Measurements from ENCODE around the gene FOXJ1.

Gene FOXJ1

DNA sequence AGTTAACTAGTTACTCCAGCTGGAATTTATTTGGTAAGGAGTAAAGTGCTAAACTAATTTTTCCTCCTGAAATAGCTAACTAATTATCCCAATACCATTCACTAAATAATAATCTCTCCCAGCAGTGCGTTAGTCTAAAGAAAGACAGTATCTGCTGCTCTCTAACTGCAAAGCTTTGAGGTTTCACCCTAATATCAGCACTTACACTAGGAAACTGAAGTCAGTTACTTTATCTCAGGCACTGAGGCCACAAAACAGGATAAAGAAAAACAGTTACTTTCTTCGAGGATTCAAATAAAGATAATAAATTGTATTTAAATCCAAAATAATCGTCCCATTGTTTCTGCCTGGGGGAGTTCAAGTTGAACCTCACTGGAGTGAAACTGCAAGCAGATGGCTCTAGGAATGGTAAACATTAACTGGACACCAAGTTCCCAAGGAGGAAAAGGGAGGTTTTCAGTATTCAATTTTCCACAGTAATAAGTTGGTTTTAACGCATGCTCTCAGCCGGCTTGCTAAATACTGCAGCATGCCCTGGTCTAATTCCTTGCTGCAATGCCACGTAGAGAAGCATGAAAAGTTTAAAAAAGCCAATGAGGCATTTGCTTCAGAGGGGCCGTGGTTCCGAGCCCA, 20.0 kb upstream of the FOXJ1 start:
- DNase-seq: no peak

DNA sequence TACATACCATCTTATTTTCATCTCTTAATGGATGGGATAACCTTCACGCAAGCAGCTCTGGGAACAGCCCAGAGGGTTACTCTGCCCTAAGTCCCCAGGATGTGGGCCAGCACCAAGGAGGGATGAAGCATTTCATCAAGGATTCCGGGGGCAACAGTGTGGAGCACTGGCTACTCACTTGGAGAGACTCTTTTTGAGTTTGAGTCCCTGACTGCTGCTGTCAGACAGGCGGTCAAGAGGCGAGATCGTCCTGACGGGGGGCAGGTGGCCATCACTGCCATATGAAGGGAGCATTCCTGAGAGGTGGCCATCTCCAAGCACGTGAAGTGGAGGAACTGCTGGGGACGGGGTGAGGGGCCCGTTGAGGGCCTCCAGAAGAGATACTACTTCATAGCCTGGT, 18.1 kb upstream of the FOXJ1 start:
- DNase-seq: no peak

DNA sequence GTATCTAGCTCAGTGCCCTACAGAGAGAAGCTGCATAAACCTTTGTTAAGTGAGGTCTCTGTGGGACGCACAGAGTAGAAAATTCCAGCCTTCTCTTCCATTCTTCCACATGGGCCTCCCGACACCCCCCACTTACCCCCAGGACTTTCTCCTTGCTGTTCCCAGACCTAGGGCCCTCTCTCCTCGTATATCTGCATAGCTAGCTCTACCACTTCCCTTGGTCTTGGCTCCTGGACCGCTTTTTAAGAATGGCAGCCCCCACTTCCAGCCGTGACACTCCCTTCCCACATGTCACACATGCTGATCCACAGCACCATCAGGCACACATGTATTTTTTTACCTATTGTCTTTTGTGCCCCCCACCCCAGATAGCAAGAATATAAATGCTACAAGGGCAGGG, 16.7 kb upstream of the FOXJ1 start:
- no peak for DNase-seq

DNA sequence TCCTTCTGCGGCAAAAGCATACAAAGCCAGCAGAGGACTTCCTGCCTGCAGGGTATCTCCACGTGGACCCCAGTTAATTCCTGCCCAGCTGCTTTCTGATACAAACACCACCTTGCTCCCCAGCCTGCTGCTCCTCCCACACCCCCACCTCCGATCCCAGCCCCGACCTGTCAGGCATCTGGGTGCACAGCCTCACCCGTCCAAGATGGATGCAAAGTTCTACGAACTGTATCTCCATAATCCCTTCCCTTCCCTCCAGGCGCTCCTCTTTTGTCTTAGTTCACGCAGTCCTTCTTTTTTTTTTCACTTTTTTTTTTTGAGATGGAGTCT, 15.6 kb upstream of the FOXJ1 start:
- DNase-seq: no peak

DNA sequence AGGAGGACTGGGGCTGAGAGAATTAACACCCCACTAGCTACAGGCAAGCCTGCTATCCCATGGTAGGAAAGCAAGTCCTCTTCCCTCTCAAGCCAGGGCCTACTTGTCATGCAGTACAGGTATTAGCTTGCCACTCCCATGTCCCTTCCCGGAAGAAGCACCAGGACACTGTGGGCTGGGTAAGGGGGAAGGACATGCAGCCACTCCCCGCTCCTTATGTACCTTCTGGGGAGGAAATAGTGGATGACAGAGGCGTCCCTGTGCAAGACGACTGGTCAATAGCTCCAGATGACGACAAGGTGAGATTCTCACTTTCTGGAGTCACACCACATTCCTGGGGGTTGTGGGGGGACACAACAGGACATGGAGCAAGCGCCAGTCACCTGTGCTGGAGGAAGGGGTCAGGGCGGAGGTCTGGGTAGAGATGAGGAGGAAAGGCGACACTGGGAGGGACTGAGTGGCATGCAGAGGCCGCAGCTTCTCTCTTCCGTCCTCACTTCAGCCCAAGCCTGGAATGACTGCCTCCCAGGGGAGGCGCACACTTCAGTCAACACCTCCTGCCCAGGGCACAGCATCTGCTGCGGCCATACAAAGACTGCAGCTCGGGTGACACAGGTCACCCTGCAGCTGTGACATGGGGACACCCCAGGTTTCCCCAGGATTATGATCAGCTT, 15.1 kb upstream of the FOXJ1 start:
- peak; percentile 28 for DNase-seq

DNA sequence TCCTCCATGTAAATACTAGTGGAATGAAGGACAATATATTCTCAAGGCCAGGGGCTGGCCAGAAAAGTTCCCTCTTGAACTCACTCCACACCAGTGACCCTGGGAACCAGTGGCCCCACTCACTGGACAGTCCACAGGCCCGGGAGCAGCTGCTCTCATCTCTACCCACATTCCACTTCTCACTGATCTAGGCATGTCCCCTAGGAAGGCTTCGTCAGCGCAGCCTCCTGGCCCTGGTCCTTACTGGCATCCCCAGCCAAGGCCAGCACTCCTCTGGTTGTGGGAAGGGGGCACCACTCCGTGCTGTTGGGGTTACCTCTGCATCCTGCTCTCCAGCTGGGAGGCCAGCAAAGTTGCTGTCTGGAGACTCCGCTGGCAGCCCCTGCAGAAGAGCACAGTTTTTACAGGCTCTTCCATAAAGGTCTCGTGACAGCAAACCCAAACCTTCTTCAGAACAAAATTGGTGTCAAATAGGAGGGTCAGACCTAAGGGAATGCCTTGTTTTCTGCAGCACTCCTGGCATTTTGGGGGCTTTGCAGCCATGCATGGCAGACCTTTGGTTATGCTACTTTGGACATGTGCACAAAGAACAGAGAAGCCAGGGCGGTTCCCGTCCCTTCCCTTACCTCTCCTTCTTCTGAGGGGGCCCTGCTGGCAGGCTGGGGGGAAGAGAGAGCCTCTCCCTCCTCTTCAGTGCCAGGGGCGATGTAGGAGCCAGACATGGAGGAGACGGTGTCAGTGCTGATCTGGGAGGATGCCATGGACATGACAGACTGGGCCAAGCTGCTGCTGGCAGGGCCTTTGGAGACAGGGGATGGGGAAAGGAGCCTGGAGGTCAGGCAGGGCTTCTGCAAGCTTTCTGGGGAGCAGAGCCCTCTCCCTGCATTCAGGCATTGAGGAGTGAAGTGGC, 14.1 kb upstream of the FOXJ1 start:
- DNase-seq: no peak

DNA sequence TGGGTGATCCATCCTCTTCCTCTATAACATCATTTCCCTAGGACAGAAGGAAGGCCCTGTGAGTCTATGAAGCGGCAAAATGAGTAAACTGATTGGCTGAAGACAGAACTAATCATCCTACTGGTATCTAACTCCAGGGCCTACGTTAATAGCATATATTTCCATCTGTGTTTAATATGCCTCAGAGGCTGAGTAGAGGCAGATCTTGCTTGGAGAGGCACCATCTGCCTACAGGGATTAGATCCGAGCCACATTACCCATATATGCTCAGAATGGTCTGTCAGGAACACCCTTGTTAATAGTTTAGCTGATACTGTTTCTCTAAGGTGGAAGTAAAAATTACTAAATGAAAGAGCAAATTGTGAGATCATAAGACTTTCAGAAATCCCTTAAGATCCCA, 13.2 kb upstream of the FOXJ1 start:
- no peak for DNase-seq

DNA sequence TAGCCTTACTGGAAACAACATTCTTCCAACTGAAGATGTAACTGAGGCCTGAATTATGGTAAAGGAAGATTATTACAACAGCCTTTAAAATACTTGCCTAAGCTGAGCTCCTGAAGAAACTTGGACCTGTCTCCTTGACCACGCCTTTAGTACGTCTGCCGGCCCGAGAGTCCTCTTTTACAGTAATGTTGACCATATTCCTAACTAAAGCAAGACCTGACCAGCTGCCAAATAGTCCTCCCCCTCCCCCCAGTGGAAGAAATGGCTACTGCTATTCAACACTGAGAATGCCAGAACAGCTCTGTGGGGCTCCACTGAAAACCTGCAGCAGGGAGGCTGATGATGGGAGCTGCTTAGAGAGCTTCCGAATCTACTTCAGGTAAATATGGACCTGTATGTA, 12.6 kb upstream of the FOXJ1 start:
- DNase-seq: no peak

DNA sequence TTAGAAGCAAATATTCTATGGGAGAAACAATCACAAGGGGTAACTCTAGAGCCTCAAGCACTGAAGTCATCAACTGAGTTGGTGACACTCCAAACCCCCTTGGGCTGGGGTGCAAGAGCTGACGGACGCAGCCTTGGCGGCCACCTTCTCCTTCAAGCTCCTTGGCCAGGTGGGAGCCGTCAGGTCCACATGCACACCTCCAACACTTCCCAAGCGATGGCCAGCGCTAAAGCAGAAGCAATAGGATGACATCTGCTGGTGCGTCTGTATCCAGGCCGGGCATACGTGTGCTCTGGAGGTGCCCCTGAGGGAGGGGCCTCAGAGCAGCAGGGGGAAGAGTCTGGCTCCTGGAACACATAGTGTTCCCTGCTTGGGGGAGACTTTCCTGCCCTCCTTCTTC, 12.2 kb upstream of the FOXJ1 start:
- no peak for DNase-seq

DNA sequence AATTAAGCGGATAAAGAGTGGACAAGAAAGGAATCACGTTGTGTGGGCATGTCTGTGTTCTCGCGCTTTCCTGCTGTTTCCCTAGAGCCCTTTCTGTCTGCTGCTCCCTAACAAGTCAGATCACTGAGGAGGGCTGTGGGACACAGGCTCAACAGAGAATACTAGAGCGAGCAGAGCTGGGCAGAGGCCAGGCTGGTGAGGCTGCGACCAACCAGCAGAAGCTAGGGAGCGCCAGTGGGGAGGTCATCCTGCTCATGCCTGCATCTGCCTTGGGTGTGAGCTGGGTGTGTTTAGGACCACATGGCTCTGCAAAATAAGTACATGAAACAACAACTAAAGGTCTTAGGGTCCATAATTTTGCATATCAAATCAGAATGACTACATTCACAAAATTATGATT, 11.5 kb upstream of the FOXJ1 start:
- no peak for DNase-seq

DNA sequence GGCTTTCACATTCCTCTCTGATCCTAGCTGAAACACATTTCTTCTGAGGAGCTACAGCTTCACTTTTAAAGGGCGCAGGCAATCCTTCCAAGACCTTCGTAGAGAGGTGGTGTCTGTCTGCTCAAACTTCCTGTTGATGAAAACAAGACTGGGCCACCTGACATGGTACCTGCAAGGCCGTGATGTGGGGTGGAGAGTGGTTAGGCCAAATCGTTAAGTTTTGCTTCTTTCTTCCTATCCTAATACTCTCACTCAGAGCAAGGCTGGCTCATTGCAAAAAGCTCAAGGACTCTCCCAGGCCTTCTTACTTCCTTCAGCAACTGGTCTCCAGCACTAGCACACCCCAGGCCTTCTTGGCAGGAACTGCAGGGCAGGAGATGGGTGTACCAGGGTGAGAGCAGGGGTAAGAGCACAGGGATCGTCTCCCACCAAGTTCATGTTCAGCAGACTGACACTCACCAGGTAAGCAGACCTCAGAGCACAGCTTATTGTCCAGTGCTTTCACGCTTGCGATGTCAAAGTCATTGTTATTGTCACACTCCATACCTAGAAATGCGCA, 10.9 kb upstream of the FOXJ1 start:
- DNase-seq: no peak

DNA sequence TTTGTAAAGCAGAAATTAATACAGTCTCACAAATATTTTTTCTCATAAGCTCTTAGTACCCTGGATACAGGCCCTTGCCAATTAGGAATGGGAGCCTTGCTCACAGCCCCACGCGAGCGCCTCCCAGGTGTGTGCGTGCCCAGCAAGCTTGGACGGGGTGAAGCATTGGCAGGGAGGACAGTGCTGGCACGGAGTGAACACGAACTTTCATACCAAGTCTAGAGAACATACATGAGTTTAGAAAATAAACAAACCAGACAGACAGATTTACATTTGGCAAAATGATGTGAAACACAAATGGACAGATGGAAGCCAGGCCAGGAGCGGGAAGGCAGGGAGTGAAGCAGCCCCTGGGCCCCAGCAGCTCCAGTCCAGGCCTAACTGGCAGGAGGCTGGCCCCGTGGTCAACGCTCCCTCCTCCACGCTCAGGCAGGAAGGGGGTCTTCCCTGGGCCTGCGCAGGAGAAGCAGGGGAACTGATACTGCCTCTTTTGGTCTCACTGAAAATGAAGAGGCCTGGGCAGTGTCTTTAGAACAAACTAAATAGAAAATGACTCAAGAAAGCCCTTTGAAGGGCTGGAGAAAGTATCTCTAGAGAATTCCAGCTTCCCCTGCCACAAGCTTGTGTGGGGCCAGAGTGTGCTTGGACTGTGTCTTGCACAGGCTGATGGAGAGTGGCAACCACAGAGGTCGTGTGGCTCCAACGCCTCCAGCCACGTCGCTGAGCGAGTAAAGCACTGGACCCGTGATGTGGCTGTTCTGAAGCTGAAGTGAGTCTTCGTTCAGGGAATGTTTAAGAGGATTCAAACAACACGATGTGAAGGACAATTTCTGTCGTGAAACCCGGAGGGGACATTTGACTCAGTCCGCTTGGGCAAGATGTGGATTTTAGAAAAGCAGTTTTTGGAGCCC, 9.9 kb upstream of the FOXJ1 start:
- no peak for DNase-seq

DNA sequence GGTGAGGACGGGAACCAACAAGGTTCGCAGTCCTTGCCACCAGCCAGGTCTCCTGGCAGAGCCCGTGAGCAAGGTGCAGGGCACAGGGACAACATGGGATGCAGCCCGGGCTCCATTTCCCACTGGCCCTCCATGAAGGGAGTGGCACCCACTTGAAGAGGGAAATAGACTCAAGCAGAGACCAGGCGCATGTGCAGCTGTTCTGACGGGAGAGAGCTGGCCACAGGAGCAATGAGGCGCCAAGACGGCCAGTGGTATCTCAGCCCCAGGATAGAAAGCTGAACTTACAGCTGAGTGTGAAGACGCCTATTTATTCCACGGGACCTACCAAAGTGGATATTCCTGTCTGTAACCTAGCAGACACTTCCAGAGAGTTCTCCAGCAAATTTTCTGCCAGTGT, 8.2 kb upstream of the FOXJ1 start:
- no peak for DNase-seq

DNA sequence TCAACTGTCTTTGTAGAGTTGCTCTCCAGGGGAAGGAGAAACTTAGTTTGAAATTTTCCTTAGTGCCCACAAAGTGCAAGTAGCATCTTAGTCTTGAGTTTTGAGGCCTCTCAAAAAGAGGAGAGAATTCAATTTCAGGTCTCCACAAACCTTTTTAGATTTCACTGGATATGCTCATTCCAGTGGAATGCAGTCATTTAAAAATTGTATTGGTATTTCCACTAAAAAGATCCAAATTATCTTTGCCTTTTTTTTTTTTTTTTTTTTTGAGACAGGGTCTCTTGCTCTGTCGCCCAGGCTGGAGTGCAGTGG, 6.9 kb upstream of the FOXJ1 start:
- DNase-seq: no peak

DNA sequence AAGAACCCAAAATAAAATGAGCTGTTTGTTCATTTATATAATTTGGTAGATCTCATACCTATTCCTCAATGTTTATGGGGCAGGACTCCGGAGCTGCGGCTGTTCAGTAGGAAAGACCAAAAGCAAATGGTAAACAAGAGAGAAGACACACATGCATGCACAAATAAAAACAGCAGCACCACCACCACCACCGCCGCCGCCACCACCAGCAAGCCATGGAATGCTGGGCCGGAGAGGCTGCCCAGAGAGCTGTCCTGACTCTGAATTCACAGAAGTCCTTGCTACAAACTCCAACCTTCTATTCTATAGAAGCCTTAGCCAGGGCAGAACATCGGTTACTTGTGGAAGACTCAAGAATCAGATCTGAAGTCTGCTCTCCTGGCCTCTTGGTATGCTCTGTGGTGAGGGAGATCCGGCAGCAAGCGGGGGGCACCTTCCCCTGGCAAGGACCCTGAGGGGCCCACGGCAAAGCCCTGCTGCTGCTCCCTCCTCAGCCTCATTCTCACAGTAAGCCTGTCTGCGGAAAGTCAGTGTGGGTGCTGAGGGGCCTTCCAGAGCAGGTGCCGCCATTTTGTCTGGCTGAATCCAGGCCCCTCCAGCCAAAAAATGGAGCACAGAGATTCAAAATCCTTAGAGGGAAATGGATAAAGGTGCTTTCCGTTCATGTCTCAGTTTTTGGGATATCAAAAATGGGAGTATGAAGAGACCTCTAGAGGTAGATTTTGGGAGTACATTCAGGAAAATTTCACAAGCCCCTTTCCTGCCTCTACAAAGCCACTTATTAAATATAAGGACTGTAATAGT, 6.4 kb upstream of the FOXJ1 start:
- peak; percentile 20 for DNase-seq

DNA sequence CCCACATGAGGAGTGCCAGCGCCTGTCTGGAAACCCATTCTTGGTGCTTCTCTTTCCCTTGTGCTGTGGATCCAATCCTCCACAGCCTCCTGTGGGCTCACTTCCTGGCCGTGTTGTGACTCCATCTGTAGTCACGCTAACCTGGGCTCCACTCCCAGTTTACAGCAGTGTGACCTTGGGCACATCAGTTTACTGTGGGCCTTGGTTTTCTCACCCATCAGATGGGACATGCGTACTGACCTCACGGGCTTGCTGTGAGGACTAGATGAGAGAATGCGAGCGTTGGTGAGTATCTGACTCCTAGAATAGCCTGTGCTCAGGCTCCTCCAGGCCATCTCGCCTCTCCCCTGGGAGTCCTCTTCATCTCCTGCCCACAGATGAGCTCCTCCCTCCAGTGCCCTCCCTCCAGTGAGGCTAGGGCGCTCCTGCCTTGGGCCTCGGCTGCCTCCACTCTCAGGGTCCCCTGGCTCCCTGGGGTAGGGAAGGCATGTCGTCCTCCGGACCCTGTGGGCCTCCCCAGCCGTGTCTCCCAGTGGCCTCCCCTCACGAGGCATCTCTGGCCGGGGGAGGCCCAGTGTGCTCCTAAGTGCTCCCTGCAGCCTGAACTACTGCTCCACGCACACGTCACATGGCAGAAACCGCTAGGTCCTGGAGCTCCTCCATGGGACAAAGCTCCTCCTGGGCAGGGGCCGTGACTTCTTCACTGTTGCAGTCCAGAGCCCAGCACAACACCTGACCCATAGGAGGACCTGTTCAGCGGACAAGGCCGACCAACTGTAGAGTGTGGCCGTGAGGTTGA, 5.2 kb upstream of the FOXJ1 start:
- DNase-seq: no peak

DNA sequence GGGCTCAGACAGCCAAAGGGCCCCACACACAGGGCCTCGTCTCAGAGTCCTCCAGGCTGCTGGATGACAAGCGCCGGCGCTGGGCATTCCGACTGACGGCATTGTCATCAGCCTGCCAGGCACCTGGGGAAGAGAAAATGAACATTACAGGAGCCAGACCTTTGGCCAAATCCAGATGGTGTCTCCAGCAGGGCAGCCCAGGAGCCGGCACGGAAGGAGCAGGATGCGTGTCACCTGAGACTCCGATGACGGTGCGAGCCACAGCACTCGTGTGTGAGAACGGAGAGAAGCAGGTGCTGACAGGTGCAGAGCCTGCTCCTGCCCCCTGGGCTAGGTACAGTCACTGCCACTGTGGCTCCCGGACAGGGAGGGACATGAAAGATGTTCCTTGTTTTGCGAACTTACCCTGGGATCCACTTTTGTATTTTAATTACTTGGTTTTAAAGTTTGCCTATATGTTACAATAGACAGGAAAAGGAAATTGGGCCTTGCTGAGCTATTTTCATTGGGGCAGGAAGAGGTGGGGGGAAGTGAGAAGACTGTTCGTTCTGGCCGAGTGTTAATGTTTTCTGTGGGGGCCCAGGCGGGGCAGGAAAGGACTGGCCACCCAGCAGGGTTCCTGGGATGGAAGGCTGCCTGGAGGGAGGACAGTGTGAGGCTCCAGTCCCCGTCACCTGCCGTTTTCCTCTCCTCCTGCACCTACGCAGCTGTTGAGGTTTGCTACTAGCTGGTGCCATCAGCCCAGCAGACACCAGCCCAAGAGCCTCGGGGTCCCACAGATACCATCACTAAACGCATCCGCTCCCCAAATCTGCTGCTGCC, 4.4 kb upstream of the FOXJ1 start:
- DNase-seq: peak; percentile 85

DNA sequence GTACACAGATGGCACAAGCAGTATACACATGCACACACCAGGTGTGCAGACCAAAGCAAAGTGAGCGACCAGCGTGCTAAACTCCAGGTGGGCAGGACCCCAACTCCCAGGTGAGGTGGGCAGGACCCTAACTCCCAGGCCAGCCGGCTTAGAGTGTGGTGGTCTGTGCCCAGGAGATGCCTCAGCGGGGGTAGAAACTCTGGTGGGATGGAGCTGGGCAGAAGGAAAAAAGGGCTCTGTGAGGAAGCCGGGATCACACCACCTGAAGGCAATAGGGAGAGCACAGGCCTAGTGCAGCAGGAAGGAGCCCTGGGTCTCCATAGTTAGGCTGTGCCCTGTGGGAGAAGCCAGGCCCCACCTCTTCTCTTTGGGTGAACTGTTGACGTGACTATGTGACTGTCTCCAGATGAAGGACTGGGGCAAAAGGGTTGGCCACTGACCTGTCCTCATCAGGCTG, 1.6 kb upstream of the FOXJ1 start:
- DNase-seq: no peak

DNA sequence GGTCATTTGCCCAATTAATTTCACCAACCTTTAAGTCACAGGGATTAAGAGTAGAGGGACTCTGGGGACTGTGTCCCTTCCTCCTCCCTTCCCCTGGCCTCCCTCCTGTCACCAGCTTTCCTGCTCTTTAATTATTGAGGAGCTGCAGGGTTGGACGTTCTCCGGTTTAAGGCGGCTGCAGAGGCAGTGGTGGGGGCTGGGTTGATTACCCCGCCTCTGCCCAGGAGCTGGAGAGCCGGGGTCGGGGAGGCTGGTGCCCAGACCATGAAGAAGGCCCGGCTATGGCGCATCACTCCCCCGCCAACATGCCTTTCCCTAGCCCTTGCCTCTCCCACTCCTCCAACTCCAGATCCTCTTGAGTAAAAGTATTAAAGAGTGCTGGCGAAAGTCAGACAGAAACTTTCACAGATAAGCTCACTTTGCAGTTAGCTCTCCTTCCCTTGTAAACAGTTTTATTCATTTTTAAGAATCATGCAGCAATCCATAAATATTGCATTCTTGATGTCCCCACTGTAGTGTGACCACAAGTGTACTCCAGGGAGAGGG, 1.1 kb upstream of the FOXJ1 start:
- no peak for DNase-seq

DNA sequence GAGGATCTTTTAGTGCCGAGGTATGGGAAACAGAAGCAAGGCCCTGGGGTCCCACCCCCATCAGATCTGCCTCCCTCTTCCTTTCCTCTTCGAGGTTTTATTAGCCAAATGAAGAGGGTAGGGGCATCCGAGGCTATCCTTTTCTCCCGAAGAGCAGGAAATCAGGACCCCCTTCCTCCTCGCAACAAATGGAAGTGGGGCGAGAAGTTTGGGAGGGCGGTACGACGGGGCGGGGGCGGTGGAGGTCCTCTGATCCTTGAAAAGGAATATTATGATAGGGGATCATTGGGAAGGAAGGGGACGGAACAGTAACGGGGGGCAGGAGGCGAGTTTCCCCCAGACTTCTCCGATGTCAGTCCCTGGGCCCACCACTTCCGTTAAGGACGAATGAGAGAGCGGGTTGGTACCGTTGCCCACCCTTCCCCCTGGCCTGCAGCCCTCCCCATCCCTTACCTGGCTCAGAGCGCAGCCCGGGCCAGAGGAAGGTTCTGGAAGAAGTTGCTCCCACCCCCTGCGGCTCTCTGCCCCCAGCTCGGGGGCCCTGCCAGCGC, 309 bp downstream of the FOXJ1 start:
- DNase-seq: no peak

Measured in NCI-H146 (cell line).